Stimulated activated CD8-positive, alpha-beta memory T cell treated with anti-CD3 and anti-CD28 coated beads, Interleukin-2, amount 100 ng/mL, for 1 hour (primary cell): ENCODE data around the gene PGBD1.

Source experiments
- DNase-seq, 2 donors: peaks; one replicate each; pipeline ENCODE4 v3.0.0-alpha.2; 2020; ENCODE audit warnings: low read depth in 2 of 2

The PGBD1 gene

GRCh38 chr6:28335040-28335563 is 53.7 kb downstream of the PGBD1 start:
- DNase-seq, result no peak

DNA sequence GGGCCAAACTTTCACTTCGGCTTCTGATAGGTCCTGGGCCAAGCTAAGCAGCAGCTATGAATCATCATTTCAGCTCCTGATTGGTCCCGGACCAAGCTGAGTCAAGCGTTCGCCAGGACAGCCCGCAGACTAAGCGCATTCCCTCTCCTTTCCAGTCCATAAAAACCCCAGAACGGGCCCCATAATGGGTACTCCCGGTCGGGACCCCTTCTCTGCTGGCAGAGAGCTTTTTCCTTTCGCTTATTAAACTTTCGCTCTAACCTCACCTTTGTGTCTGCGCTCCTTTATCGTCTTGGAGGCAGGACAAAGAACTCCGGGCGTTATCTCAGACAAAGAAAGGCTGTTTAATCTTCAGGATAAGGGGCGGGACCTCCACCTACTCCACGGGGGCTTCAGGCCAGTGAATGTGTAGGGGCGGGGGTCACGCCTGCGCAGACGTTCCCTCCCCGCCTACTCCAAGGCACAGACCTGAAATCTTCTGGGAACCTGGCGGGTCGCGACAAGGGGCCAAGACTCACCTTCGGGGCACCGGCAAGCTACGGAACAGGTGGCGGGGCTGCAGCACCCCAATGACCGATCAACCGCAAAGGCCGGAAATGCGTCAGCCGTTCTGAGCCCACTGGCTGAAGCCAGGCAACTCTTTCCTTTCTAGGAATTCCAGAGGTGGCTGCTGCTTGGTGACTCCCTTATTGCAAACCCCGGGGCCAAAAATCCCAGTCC is 54.4 kb downstream of the PGBD1 start, which contains the start of gene ZSCAN31:
TSS of gene ZSCAN31 (minus strand) at position 585 of the 720 bp plus-strand sequence. CDS start 6,465 bp downstream, outside the sequence.
- DNase-seq, result peak; percentile 55 to 63

DNA sequence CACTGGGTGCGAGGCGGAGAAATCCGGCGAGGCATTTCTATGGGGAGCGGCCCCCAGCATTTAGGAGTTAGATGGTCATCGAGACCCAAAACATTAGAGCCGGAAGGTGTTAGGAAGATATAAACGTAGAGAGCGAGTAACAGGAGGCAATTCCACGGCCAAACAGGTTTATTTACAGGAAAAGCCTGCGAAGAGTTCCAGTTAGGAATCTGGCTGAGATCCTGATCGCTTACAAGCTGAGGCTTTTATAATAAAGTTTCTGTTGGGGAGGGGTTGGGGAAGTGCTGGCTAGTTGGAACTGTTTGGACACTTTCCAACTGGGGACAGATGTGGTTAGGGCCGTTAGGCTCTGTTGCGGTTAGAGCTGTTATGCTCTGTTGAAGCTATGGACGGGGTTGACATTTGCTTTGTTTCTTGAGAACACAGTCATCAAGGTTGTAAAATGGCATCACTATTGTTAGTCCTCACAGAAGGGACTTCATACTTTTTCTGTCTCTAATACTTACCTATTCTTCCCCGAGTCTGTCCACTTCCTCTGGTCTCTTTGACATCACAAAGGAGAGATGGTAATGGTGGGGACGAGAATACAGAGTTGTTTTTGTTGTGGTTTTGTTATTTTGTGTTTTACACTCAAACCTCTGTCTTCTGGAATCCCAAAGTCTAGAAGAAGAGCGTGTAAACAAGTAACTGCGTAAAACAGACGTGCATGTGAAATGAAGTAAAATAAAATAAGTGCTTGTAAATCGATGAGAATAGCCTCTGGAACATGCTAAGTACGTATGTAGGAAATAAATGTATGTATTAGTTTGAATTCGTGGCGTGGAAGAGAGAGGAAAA is 55.1 kb downstream of the PGBD1 start:
- DNase-seq, result no peak

DNA sequence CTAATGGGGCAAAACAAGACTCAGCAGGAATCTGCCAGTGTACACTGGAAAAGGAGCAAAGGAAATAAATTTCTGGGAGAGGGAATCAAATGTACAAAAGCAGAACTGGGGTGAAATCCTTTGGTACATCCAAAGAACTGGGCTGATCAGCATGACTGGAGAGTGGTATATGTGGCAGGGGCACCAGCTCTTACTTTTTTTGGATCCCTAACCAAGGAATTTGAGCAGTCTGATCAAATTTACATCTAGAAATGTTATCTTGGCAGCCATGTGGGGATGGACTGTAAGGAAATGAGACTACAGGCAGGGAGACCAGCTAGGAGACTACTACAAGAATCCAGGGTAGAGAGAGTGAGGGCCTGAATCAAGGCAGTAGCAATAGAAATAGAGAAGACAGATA is 55.7 kb downstream of the PGBD1 start:
- no peak for DNase-seq

- DNase-seq, result no peak
Observed at GRCh38 chr6:28340310-28341095, 59.1 kb downstream of the PGBD1 start.

- DNase-seq, result no peak
Observed at GRCh38 chr6:28343898-28344677, 62.7 kb downstream of the PGBD1 start.

DNA sequence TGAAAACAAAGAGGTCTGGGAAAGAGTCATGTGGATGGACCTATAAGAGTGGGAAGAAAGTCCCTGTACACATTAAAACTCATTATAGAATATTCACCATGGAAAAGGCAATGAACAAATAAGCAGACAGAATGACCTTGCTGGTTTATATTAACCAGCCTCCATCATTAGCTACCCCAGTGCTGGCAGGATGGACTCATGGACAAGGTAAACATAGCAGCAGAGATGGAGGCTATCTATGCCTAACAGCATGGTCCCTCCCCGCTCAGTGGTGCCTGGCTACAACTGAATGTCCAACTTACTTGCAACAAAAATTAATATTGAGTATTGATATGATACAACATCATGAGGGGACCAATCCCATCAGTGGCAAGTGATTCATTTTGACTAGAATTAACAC is 63.8 kb downstream of the PGBD1 start:
- no peak for DNase-seq

DNA sequence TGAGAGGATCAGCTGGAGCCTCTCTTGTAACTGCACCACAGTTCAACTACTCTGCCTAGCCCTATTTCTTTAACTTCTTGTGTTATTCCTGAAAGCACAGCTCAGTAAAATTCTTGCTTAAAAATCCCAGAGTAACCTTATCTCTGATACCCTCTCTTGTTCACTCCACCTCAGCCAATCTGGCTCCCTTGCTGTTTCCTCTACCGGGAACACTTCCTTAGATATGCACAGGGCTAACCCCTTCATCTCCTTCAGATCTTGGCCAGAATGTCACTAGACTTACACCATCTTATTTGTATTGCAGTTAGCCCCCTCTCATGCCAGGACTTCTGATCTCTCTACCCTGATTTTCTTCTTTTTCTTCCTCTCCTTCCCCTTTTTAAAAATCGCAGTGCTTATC is 65.7 kb downstream of the PGBD1 start:
- no peak for DNase-seq

DNA sequence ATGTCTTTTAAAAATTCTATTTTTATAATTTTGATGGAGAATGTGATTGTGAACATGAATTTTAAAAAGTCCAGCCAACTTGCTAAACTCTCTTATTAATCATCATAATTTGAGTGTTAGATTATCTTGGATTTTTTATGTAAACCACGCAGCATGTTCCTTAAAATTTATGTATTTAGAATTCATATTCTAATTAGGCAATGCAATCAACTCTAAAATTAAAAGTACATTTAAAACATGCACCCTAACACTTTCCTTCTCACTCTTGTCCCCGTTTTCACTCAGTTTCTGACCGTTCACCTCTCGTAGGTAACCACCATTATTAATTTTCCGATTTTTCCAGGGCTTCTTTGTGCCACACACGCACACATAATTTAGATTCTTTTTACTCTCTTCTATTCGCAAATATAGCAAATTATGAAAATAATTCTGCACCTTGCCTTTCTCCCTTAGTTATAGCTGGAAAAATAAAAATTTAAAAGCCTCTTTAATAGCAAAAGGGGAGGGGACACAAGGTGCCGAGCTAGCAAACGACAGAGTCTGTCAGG is 68.0 kb downstream of the PGBD1 start:
- DNase-seq, result no peak

DNA sequence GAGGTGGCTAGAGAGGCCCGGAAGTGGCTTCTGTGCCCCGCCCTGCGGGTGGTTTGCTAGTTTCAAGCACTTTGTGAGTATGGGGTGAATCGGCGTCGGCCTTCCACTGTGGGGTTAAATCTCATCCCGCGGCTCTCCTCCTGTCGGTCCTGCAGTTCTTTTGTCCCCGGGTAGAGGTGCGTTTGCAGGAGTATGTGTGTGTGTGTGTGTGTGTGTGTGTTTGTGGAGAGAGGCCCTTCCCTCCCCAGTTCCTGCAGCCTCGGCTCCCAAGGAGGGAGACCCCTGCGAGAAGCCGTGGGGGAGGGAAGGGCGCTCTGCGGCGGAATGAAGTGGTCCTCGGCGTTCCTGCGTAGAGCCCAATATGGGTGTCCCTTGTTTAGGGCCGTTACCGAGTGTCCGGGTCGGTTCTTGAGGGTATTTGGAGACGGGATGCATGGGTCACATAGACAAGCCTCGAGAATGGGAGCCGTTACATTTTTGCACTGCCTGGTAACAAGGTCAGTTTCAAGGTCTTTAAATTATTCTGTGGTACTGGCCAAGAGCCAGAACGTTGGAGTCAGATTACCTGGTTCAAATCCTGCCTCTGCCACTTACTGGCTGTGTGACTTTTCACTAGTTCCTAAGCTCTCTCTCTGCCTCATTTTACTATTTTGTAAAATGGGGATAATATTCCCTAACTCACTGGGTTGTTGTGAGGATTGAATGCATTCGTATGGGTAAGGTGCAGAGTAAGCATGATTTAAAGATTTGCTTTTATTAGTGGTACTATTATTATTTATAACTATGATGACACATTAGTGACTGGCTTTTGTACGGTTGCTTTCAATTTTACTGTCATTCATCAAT is 68.7 kb downstream of the PGBD1 start, which contains the start of gene ZKSCAN3:
TSS of gene ZKSCAN3 (plus strand) at position 56 of the 846 bp plus-strand sequence. CDS start 9,640 bp downstream, outside the sequence.
- DNase-seq, result peak; percentile 75 to 77

GRCh38 chr6:28351087-28351486 is 69.7 kb downstream of the PGBD1 start:
- no peak for DNase-seq

DNA sequence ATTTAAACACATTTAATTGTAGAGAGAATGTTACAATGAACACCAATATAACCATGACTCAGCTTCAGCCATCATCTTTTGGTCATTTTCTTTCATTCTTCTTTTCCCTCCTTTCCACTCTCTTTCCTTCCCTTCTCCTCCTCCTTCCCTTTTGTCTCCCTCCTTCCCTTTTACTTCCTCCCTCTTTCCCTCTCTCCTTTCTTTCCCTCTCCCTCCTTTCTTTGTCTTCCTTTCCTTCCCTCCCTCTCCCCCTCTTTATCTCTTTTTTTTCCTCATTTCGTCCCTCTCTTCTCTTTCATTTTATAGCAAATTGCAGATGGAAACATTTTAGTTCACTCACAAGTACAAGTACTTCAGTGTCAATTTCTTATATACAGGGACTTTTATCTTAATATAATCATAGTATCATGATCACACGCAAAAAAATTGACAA is 70.1 kb downstream of the PGBD1 start:
- no peak for DNase-seq
